HG02610 (cell line): ENCODE results near the gene AQP1.

Source experiments
- ATAC-seq: cut with Tn5 transposase; IDR thresholded peaks from one replicate; pipeline ENCODE4 v1.9.1; 2021; ENCODE audit warnings: mild to moderate bottlenecking, moderate library complexity; ENCODE audit not compliant: unreplicated experiment

The AQP1 gene

GRCh38 chr7:30918676-30919075, 7.0 kb downstream of the AQP1 start:
- no peak for ATAC-seq

- no peak for ATAC-seq
Observed at GRCh38 chr7:30920021-30920583, 8.4 kb downstream of the AQP1 start.

GRCh38 chr7:30920584-30921539, 9.2 kb downstream of the AQP1 start:
- ATAC-seq, result no peak

- no peak for ATAC-seq
Observed at GRCh38 chr7:30921540-30922401, 10.1 kb downstream of the AQP1 start.

GRCh38 chr7:30922596-30922995, 10.9 kb downstream of the AQP1 start:
- ATAC-seq, result no peak

GRCh38 chr7:30923009-30923773, 11.5 kb downstream of the AQP1 start:
- ATAC-seq, result no peak

GRCh38 chr7:30923774-30924413, 12.2 kb downstream of the AQP1 start:
- ATAC-seq, result no peak

GRCh38 chr7:30924624-30925023, 13.0 kb downstream of the AQP1 start:
- ATAC-seq, result no peak

- ATAC-seq, result no peak
Observed at GRCh38 chr7:30925117-30925516, 13.5 kb downstream of the AQP1 start.

- ATAC-seq, result no peak
Observed at GRCh38 chr7:30925913-30926312, 14.3 kb downstream of the AQP1 start.

- no peak for ATAC-seq
Observed at GRCh38 chr7:30926313-30926712, 14.7 kb downstream of the AQP1 start.

- no peak for ATAC-seq
Observed at GRCh38 chr7:30927040-30927439, 15.4 kb downstream of the AQP1 start.

- ATAC-seq, result no peak
Observed at GRCh38 chr7:30927559-30927958, 15.9 kb downstream of the AQP1 start.

- no peak for ATAC-seq
Observed at GRCh38 chr7:30928254-30928872, 16.7 kb downstream of the AQP1 start.

- ATAC-seq, result no peak
Observed at GRCh38 chr7:30929686-30930085, 18.0 kb downstream of the AQP1 start.

- no peak for ATAC-seq
Observed at GRCh38 chr7:30930621-30931020, 19.0 kb downstream of the AQP1 start.

GRCh38 chr7:30931161-30931928, 19.7 kb downstream of the AQP1 start:
- no peak for ATAC-seq

GRCh38 chr7:30931929-30932540, 20.4 kb downstream of the AQP1 start:
- ATAC-seq, result no peak

GRCh38 chr7:30932562-30932961, 20.9 kb downstream of the AQP1 start:
- no peak for ATAC-seq
